ENCODE results near the gene BMAL1. TPM values are rescaled to one million over a fixed set of nuclear protein-coding genes. Genes with fewer than 3 reads are reported as not detected.

BMAL1 gene
- total RNA-seq, 1 donor from 2014 or later, result 8.4 TPM

GRCh38 chr11:13261591-13262061, 16.0 kb upstream of the BMAL1 start:
- DNase-seq (ENCODE audit: low read depth, low spot score), result peak; percentile 49

GRCh38 chr11:13262096-13262495, 15.5 kb upstream of the BMAL1 start:
- no peak for DNase-seq (ENCODE audit: low read depth, low spot score)

- DNase-seq (ENCODE audit: low read depth, low spot score), result no peak
These were observed 8.8 kb upstream of the BMAL1 start for GRCh38 chr11:13268791-13269190.

- no peak for DNase-seq (ENCODE audit: low read depth, low spot score)
These were observed 7.8 kb upstream of the BMAL1 start for GRCh38 chr11:13269775-13270174.

- DNase-seq (ENCODE audit: low read depth, low spot score), result no peak
These were observed 6.4 kb upstream of the BMAL1 start for GRCh38 chr11:13271060-13271693.

GRCh38 chr11:13276454-13276831, 1.1 kb upstream of the BMAL1 start:
- DNase-seq (ENCODE audit: low read depth, low spot score), result no peak

- DNase-seq (ENCODE audit: low read depth, low spot score), result peak; percentile 97
These were observed 490 bp upstream of the BMAL1 start for GRCh38 chr11:13276832-13277767.

- no peak for DNase-seq (ENCODE audit: low read depth, low spot score)
These were observed 1.3 kb downstream of the BMAL1 start for GRCh38 chr11:13278609-13279486.

- DNase-seq (ENCODE audit: low read depth, low spot score), result no peak
These were observed 1.9 kb downstream of the BMAL1 start for GRCh38 chr11:13279487-13279834.

- no peak for DNase-seq (ENCODE audit: low read depth, low spot score)
These were observed 2.6 kb downstream of the BMAL1 start for GRCh38 chr11:13280092-13280722.

- DNase-seq (ENCODE audit: low read depth, low spot score), result no peak
These were observed 3.2 kb downstream of the BMAL1 start for GRCh38 chr11:13280777-13281176.

- DNase-seq (ENCODE audit: low read depth, low spot score), result no peak
These were observed 6.0 kb downstream of the BMAL1 start for GRCh38 chr11:13283636-13284035.

GRCh38 chr11:13284776-13285588, 7.4 kb downstream of the BMAL1 start:
- DNase-seq (ENCODE audit: low read depth, low spot score), result no peak

- DNase-seq (ENCODE audit: low read depth, low spot score), result no peak
These were observed 8.8 kb downstream of the BMAL1 start for GRCh38 chr11:13286279-13286821.

- DNase-seq (ENCODE audit: low read depth, low spot score), result no peak
These were observed 9.4 kb downstream of the BMAL1 start for GRCh38 chr11:13287036-13287435.

- DNase-seq (ENCODE audit: low read depth, low spot score), result no peak
These were observed 10.1 kb downstream of the BMAL1 start for GRCh38 chr11:13287681-13288080.

- no peak for DNase-seq (ENCODE audit: low read depth, low spot score)
These were observed 10.9 kb downstream of the BMAL1 start for GRCh38 chr11:13288375-13289029.

- no peak for DNase-seq (ENCODE audit: low read depth, low spot score)
These were observed 11.5 kb downstream of the BMAL1 start for GRCh38 chr11:13289081-13289480.

GRCh38 chr11:13290221-13290980, 12.8 kb downstream of the BMAL1 start:
- no peak for DNase-seq (ENCODE audit: low read depth, low spot score)
